GM21515 (cell line): ENCODE data around the gene ARMC5.
A peak's percentile ranks its signal among the peaks of the same experiment; 100 is the strongest.
"Not testable (repeated sequence)": the region's sequence is repeated elsewhere in the genome, so short reads cannot be mapped to it uniquely, and the experiment has no call there.

Source experiments
- ATAC-seq: cut with Tn5 transposase; IDR thresholded peaks from one replicate; pipeline ENCODE4 v1.9.1; 2021; ENCODE audit not compliant: unreplicated experiment

The ARMC5 gene

DNA sequence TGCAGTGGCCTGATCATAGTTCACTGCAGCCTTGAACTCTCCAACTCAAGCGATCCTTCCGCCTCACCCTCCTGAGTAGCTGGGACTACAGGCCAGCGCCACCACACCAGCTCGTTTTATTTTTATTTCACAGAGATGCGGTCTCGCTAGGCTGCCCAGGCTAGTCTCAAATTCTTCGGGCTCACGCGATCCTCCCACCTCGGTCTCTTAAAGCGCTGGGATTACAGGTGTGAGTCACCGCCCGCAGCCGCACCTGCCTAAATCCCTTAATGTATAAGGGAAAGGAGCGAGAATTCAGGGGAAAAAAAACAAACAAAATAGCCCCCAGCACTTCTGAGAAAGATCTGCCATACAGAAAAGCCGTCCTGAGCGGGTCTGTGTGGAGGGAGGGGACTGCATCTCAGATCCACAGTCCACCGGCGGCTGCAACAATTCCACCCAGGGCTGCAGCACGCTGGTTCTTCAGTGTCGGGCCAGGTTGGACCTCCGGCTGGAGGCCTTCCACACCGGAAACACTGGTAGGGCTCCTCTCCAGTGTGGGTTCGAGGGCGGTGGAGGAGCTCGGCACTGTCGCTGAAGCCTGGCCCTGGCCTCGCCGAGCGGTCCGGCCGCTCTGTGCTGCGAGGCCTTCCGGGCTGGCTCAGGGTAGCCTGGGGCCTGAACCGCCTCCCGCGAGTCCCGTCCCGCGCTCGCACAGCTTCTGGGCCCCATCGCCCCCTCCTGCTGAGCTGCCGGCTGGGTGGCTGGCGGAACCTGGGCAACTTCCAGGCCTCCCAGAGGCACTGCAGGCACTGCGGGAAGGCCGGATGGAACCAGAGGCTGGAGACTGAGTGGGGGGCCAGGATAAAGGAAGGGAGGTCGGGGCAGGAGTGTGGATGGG, 23.7 kb upstream of the ARMC5 start:
- ATAC-seq, result no peak

DNA sequence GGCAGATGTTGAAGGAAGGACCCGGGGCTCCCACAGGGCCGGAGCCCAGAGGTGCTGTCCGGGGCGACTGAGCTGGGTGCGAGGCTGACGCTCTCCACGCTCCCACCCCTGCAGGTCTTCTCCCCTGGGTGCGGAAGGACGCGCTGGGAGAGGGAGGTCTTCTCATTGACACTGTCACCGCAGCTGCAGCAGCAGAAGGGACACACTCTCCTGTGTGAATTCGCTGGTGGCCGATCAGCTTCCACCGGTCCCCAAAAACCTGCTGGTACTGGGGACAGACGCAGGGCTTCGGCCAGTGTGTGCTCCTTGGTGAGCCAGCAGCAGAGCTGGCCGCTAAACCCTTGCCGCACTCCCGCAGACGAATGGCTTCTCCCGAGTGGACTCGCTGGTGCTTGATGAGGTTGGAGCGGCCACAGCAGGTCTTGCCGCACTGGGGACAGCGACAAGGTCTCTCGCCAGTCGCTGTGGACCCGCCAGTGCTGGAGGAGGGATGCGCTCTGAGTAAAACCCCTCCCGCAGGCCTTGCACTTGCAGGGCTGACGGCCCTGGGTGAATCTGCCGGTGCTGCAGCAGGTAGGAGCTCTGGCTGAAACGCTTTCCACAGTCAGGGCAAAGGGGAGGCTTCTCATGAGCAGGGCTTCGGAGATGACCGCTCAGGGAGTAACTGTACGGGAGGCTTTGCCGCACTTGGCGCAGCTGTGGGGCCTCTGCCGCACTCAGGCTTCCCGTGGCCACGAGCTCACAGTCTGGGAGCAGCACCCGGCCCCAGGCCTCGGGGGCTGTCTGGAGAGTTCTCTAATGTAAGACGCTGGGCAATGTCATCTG, 22.9 kb upstream of the ARMC5 start:
- no peak for ATAC-seq

DNA sequence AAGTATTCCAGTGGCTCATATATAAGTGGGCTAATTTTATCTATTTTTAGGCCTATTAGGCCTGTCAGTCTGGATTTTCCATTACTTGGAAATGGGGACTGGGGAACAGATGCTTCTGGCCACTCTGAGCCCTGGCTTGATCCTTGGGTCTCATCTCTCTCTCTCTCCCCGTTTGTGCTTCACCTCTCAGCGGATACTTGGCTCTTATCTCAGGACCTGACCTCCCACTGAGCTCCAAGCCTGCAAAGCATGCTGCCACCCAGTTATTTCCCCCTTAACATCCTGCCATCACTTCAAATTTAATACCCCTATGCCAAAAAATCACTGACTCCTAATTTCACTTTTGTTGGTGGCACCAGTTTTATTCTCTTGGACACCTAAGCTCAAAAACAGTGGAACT, 20.9 kb upstream of the ARMC5 start:
- no peak for ATAC-seq

GRCh38 chr16:31439023-31439422, 20.3 kb upstream of the ARMC5 start:
- not testable (repeated sequence) for ATAC-seq

GRCh38 chr16:31439519-31439918, 19.8 kb upstream of the ARMC5 start:
- no peak for ATAC-seq

DNA sequence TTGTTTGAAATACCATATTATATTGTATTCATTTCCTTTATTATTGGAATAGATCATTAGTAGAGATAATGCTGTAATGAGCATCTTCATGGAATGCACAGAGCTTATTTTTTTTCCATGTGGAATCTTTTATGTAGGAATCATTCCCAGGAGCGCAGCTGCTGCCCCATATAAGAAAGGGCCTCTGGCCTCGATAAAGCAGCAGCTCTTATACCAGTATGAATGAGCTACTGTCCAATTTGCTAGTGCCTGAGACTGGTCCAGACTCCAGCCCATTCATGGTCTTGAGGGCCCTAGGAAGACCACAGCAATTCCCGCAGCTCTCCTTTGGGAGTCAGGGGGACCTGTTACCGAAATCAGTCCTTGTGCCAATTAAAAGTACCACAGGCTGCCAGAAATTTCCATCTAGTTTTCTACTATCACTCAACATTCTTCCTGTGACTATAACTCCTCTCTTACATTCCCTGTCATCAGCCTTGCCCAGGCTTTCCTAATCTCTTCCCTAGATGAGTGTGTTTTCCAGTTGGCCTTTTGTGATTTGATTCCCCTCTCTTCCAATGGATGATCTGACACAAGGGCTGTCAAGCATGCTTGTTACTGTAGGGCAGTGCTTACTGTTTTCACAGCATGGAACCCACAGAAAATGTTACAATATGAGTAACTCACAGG, 18.7 kb upstream of the ARMC5 start:
- ATAC-seq, result no peak

DNA sequence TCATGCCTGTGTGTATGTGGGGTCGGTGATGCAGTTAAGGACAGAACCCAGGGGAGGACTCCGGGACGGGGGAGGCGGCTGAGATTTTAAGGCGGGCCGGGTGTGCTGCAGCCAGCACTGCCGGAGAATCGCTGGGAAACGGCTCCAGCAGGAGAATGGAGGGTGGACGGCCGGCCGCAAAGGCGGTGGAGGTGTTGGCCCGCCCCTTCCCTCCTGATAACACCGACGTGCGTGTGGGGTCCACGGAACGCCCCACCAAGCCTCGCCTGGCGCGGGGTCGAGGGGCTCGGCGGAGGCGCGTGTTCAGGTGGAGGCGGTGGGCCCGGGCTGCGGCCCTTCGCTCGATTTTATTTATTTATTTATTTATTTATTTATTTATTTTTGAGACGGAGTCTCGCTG, 17.3 kb upstream of the ARMC5 start:
- ATAC-seq, result no peak

- not testable (repeated sequence) for ATAC-seq
These were observed 13.4 kb upstream of the ARMC5 start for GRCh38 chr16:31445931-31446330.

DNA sequence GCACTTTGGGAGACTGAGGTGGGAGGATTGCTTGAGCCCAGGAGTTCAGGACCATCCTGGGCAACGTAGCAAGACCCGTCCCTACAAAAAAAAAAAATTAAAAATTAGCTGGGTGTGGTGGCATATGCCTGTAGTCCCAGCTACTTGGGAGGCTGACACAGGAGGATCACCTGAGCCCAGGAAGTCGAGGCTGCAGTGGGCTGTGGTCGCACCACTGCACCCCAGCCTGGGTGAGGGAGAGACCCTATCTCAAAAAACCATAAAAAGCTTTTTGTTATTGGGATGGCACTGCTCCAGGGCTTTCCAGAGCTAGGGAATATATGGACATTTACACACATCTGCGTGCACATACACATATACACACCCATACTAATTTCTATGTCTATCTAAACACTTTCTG, 8.1 kb upstream of the ARMC5 start:
- no peak for ATAC-seq

GRCh38 chr16:31451681-31452351, 7.5 kb upstream of the ARMC5 start:
- ATAC-seq, result no peak

DNA sequence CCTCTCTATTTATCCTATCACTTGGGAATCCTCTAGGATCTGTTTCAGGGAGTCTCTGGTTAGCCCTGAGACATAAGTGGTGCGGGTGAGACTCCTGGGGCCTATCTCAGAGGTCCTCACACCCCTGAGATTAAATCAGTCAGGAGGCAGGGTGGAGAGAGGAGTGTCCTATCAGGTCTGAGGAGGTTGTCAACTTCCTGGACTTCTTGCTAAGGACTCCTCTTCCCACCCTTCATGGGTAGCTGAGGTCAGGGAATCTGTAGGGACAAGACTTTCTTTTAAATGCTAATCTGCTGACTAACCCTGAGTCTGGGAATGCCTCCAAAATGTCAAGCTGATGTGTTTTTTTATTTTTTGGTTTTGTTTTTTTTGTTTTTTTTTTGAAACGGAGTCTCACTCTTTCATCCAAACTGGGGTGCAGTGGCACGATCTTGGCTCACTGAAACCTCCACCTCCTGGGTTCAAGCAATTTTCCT, 6.6 kb upstream of the ARMC5 start:
- ATAC-seq, result no peak

DNA sequence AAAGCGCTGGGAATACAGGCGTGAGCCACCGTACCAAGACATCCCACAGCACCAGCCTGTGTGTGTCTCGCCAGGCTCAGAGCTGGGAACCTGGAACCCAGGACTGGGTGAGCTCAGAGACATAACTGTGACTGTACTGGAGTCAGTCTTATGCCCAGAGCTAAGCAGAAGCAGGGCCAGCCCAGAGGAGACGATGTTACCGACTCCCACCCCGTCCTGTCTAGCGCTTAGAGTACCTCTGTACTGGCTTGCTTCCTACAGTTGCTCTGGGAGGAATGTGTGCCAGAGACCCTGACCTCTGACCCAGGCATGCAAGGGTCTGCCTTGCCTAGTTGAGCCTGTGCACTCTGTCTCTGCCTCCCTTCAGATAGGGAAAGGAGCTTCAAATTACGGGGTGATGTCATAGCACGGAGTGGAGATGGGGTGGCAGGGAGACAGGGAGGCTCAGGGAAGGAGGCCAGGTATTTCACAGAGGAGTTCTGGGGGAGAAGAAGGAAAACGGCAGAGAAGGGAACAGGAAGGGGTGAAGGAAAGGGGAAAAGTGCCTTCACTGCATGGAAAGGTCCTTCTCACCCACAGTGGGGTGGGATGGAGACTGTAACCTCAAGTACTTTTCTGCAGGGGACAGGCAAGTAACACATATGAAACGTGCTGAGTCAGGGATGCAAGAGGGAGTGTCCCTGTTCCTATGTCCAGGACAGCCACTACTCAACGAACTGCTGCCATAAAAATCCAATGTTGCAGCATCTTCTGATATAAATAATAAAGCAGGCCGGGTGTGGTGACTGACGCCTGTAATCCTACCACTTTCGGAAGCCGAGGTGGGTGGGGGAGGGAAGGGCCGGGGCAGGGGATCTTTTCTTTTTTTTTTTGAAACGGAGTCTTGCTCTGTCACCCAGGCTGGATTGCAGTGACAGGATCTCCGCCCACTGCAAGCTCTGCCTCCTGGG, 5.8 kb upstream of the ARMC5 start:
- ATAC-seq, result no peak

- ATAC-seq, result no peak
These were observed 3.5 kb upstream of the ARMC5 start for GRCh38 chr16:31455601-31456314.

- no peak for ATAC-seq
These were observed 2.3 kb upstream of the ARMC5 start for GRCh38 chr16:31456988-31457360.

GRCh38 chr16:31458073-31458843, 1.0 kb upstream of the ARMC5 start:
- peak; percentile 11 for ATAC-seq

GRCh38 chr16:31459687-31460581, 633 bp downstream of the ARMC5 start:
- ATAC-seq, result peak; percentile 64

GRCh38 chr16:31460582-31461002, 1.3 kb downstream of the ARMC5 start:
- no peak for ATAC-seq
